H1 (cell line): ENCODE measurements around the gene RXRA. TPM values are rescaled to one million over a fixed set of nuclear protein-coding genes. Genes with fewer than 3 reads are reported as not detected.

ENCODE experiments used
- CTCF ChIA-PET: fragments of 300-600 bp; sonication (Branson Sonifier 250); formaldehyde crosslinking; loops from one replicate; lab custom pipeline; 2021; ENCODE audit not compliant: partially characterized antibody; lab: Charles Lee
- POLR2A ChIA-PET: fragments of 300-600 bp; sonication (Branson Sonifier 250); formaldehyde crosslinking; loops from one replicate; lab custom pipeline; 2021; ENCODE audit warnings: inconsistent platforms; ENCODE audit not compliant: partially characterized antibody; lab: Charles Lee
- DNase-seq, 2 experiments: peaks; one replicate each; pipeline versions ENCODE4 v3.0.0 to v3.0.0-alpha.2; 2010 to 2022; ENCODE audit warnings: low spot score in 2 of 2, low read depth in 1 of 2, mixed read lengths in 1 of 2
- FAIRE-seq: peaks from 2 replicates; lab custom pipeline; 2011; peaks lifted over from hg19 to GRCh38; lab: Jason Lieb, UNC
- H2AFZ ChIP-seq: 2 replicates; pipeline ENCODE4 v1.8.1; 2012; ENCODE audit warnings: low read length, inconsistent platforms
- H2AK5ac ChIP-seq: 2 replicates; pipeline ENCODE4 v1.6.1; 2013; ENCODE audit warnings: low read depth, low read length
- H2BK120ac ChIP-seq: replicated peaks from 2 replicates; pipeline ENCODE3; 2013; ENCODE audit warnings: low read depth, low read length, inconsistent platforms
- H2BK12ac ChIP-seq: 2 replicates; pipeline ENCODE4 v1.6.1; 2013; ENCODE audit warnings: low read depth, low read length
- H2BK15ac ChIP-seq: 2 replicates; pipeline ENCODE4 v1.6.1; 2013; ENCODE audit warnings: low read length
- H2BK20ac ChIP-seq: 2 replicates; pipeline ENCODE4 v1.6.1; 2013; ENCODE audit warnings: low read length
- H2BK5ac ChIP-seq: 2 replicates; pipeline ENCODE4 v1.6.1; 2013; ENCODE audit warnings: low read depth, low read length
- H3K14ac ChIP-seq: 2 replicates; pipeline ENCODE4 v1.6.1; 2013; ENCODE audit warnings: inconsistent platforms; ENCODE audit not compliant: insufficient read length
- H3K18ac ChIP-seq: 2 replicates; pipeline ENCODE4 v1.6.1; 2013; ENCODE audit warnings: low read length; ENCODE audit errors: extremely low read depth
- H3K23ac ChIP-seq: 2 replicates; pipeline ENCODE4 v1.6.1; 2013; ENCODE audit warnings: inconsistent platforms; ENCODE audit not compliant: insufficient read length
- H3K23me2 ChIP-seq: 2 replicates; pipeline ENCODE4 v1.6.1; 2013; ENCODE audit warnings: low read depth, low read length
- H3K27ac ChIP-seq: 2 replicates; pipeline ENCODE4 v1.6.1; 2011; ENCODE audit warnings: low read depth, low read length, inconsistent platforms
- H3K27me3 ChIP-seq, 4 experiments: replicated peaks in 1 of 4; 1 replicate in 1 of 4; 2 replicates in 3 of 4; pipeline versions ENCODE4 v1.6.1 to v1.8.1; 2011 to 2013; ENCODE audit warnings: low read length in 3 of 4, mild to moderate bottlenecking in 3 of 4, inconsistent platforms in 2 of 4, mixed read lengths in 2 of 4, moderate library complexity in 1 of 4; ENCODE audit not compliant: control insufficient read depth in 3 of 4, insufficient read depth in 3 of 4; ENCODE audit errors: extremely low read depth in 1 of 4
- H3K36me3 ChIP-seq, 4 experiments: 2 replicates each; pipeline versions ENCODE4 v1.6.1 to v1.8.1; 2011 to 2013; ENCODE audit warnings: mild to moderate bottlenecking in 4 of 4, low read length in 3 of 4, moderate library complexity in 2 of 4, control low read depth in 1 of 4, inconsistent platforms in 1 of 4; ENCODE audit not compliant: insufficient read depth in 4 of 4, control insufficient read depth in 2 of 4
- H3K4ac ChIP-seq: replicated peaks from 2 replicates; pipeline ENCODE3; 2013; ENCODE audit warnings: low read length, low read depth, mixed read lengths, inconsistent platforms; ENCODE audit not compliant: insufficient read length
- H3K4me1 ChIP-seq, 4 experiments: replicated peaks in 1 of 4; 1 replicate in 1 of 4; 2 replicates in 3 of 4; pipeline versions ENCODE4 v1.6.1 to v1.8.1; 2011 to 2013; ENCODE audit warnings: low read length in 3 of 4, inconsistent platforms in 2 of 4, mixed read lengths in 1 of 4; ENCODE audit not compliant: insufficient read depth in 4 of 4, control insufficient read depth in 3 of 4
- H3K4me2 ChIP-seq, 2 experiments: 2 replicates each; pipeline versions ENCODE4 v1.6.1 to v1.8.1; 2011 to 2013; ENCODE audit warnings: low read depth in 2 of 2, low read length in 2 of 2, control low read depth in 1 of 2, inconsistent platforms in 1 of 2, mild to moderate bottlenecking in 1 of 2; ENCODE audit not compliant: insufficient read depth in 1 of 2
- H3K4me3 ChIP-seq, 4 experiments: fragments of 200-600, 300-600 bp in 1 of 4; sonication (generic), shearing (Covaris generic), sonication (Bioruptor Twin) in 1 of 4; 2 replicates each; pipeline versions ENCODE4 v1.5.1 to v1.8.1; 2011 to 2016; ENCODE audit warnings: low read length in 4 of 4, low read depth in 3 of 4, control low read depth in 2 of 4, inconsistent platforms in 2 of 4, mild to moderate bottlenecking in 2 of 4, mixed read lengths in 1 of 4, moderate library complexity in 1 of 4; ENCODE audit not compliant: insufficient read depth in 2 of 4; ENCODE audit errors: extremely low read depth in 1 of 4
- H3K56ac ChIP-seq: replicated peaks from 2 replicates; pipeline ENCODE3; 2013; ENCODE audit warnings: low read depth, mild to moderate bottlenecking, mixed read lengths, low read length, inconsistent platforms; ENCODE audit not compliant: insufficient read length
- H3K79me1 ChIP-seq: 2 replicates; pipeline ENCODE4 v1.6.1; 2013; ENCODE audit warnings: low read depth, low read length, control low read depth
- H3K79me2 ChIP-seq, 2 experiments: 2 replicates each; pipeline versions ENCODE4 v1.6.1 to v1.8.1; 2012 to 2013; ENCODE audit warnings: low read length in 2 of 2, mild to moderate bottlenecking in 2 of 2, inconsistent platforms in 1 of 2; ENCODE audit not compliant: insufficient read depth in 2 of 2, control insufficient read depth in 1 of 2
- H3K9ac ChIP-seq, 4 experiments: replicated peaks in 1 of 4; 1 replicate in 1 of 4; 2 replicates in 3 of 4; pipeline versions ENCODE4 v1.6.1 to v1.8.1; 2011 to 2013; ENCODE audit warnings: low read depth in 3 of 4, low read length in 3 of 4, control low read depth in 2 of 4, mild to moderate bottlenecking in 2 of 4, moderate library complexity in 2 of 4, inconsistent platforms in 1 of 4; ENCODE audit errors: extremely low read depth in 1 of 4
- H3K9me3 ChIP-seq, 2 experiments: 2 replicates each; pipeline versions ENCODE4 v1.6.1 to v1.8.1; 2012 to 2013; ENCODE audit warnings: mild to moderate bottlenecking in 2 of 2, moderate library complexity in 2 of 2, control low read depth in 1 of 2, inconsistent platforms in 1 of 2, low read depth in 1 of 2, low read length in 1 of 2, mixed read lengths in 1 of 2; ENCODE audit not compliant: insufficient read depth in 2 of 2
- H4K20me1 ChIP-seq, 2 experiments: replicated peaks in 1 of 2; 2 replicates each; pipeline versions ENCODE3 to v1.8.1; 2011 to 2013; ENCODE audit warnings: inconsistent platforms in 2 of 2, low read length in 2 of 2, mild to moderate bottlenecking in 1 of 2; ENCODE audit not compliant: insufficient read depth in 2 of 2, control insufficient read depth in 1 of 2
- H4K5ac ChIP-seq: 2 replicates; pipeline ENCODE4 v1.6.1; 2013; ENCODE audit warnings: low read length, low read depth, mixed read lengths, inconsistent platforms; ENCODE audit not compliant: insufficient read length
- H4K8ac ChIP-seq: 2 replicates; pipeline ENCODE4 v1.8.0; 2013; ENCODE audit warnings: mild to moderate bottlenecking, moderate library complexity, low read length, inconsistent platforms; ENCODE audit not compliant: insufficient read depth; ENCODE audit errors: extremely low read depth
- H4K91ac ChIP-seq: replicated peaks from 2 replicates; pipeline ENCODE3; 2013; ENCODE audit warnings: low read length, mixed read lengths, inconsistent platforms; ENCODE audit not compliant: insufficient read length
- KDM5A ChIP-seq: fragments of 200-600 bp; IDR thresholded peaks from 2 replicates; pipeline ENCODE4 v1.7.1; 2012; ENCODE audit warnings: mild to moderate bottlenecking, low read length, inconsistent platforms, mixed read lengths
- WGBS, 2 experiments: shearing (Covaris generic) in 1 of 2; methylation state at CpG; one replicate each; pipeline versions ENCODE4 v1.1.6 to v1.1.7; 2013 to 2015; ENCODE audit warnings: low lambda C conversion rate in 2 of 2, mixed read lengths in 2 of 2, inconsistent platforms in 1 of 2, low coverage in 1 of 2, missing lambda C conversion rate in 1 of 2; ENCODE audit not compliant: insufficient replicate concordance in 2 of 2, insufficient coverage in 1 of 2, insufficient read length in 1 of 2; ENCODE audit errors: extremely low coverage in 1 of 2, missing lambda C conversion rate in 1 of 2; 5-methylcytosine and 5-hydroxymethylcytosine counted together
- polyA plus RNA-seq, 7 experiments: library from polyadenylated mRNA; depleted of rRNA in 3 of 7; stranded (reverse) in 5 of 7; unstranded in 2 of 7; fragments of >200 nt in 5 of 7; fragments of 200-250 nt in 2 of 7; gene quantifications; 1 replicate in 5 of 7; 2 replicates in 1 of 7; 4 replicates in 1 of 7; pipeline versions ENCODE4 v1.2.1 to v1.2.3, GENCODE V29; 2011 to 2013; ENCODE audit warnings: missing spikeins in 2 of 7, mixed read lengths in 2 of 7
- total RNA-seq: library from RNA; stranded (reverse); fragmentation: NEBNext Ultra II Directional; extraction: Animal tissue kit (Norgen Biotek cat#: 25700); gene quantifications from 2 replicates; pipeline ENCODE4 v1.2.1, GENCODE V29; 2021

Gene RXRA
- total and polyA plus RNA-seq, 2 of the 8 experiments (the other 6 are each of a cell fraction or from before 2014, with no cell fraction given), result 9.8 to 29.4 TPM

GRCh38 chr9:134425401-134425800 is 99.1 kb downstream of the RXRA start:
- no peak overlapping the region for H2BK20ac ChIP-seq
- H4K91ac ChIP-seq, result no peak overlapping the region
- no peak overlapping the region for H3K56ac ChIP-seq
- no peaks in the 10 kb centered on the region for H3K9me3 ChIP-seq
- no peak overlapping the region for H2AFZ ChIP-seq
- no peaks in the 10 kb centered on the region for H3K79me1 ChIP-seq
- no peak overlapping the region for H4K8ac ChIP-seq
- CTCF ChIA-PET, result interaction anchor here (1.5 to 1.9 kb wide), 2 partner anchors 13 to 18 kb away, joined by 4 to 6 read pairs; no protein-coding TSS in a partner anchor
- no peaks in the 10 kb centered on the region for H3K23me2 ChIP-seq
- H3K27me3 ChIP-seq, result no peaks in the 10 kb centered on the region
- peaks cover 2 to 3% of the 10 kb centered on the region in 2 experiments for H4K20me1 ChIP-seq
- FAIRE-seq, result no peak
- no peak for DNase-seq
- H2BK15ac ChIP-seq, result no peak overlapping the region
- H3K9ac ChIP-seq, result no peak overlapping the region
- no peak overlapping the region; the same call in 1 of the 2 replicates for H3K27ac ChIP-seq
- POLR2A ChIA-PET, result interaction anchor here (0.9 kb wide), 1 partner anchor 15 kb away, joined by 3 read pairs; no protein-coding TSS in a partner anchor
- no peak overlapping the region for H3K4me3 ChIP-seq
- H3K36me3 ChIP-seq, result peaks cover 0 to 2% (median 0%) of the 10 kb centered on the region in 4 experiments; a peak in 3 of 8 replicates
- H3K23ac ChIP-seq, result no peak overlapping the region
- H2BK12ac ChIP-seq, result no peak overlapping the region
- H3K18ac ChIP-seq, result no peak overlapping the region
- no peak overlapping the region for H3K4ac ChIP-seq
- H3K14ac ChIP-seq, result no peak overlapping the region
- no peak overlapping the region for H3K4me2 ChIP-seq
- no peak overlapping the region for H4K5ac ChIP-seq
- no peak overlapping the region for H2BK120ac ChIP-seq
- no peaks in the 10 kb centered on the region; a peak in 1 of 7 replicates for H3K4me1 ChIP-seq
- H3K79me2 ChIP-seq, result no peaks in the 10 kb centered on the region
- 0 out of 2 replicates have a peak overlapping the region, but pooled peaks have one; percentile 52 for H2BK5ac ChIP-seq
- no peak overlapping the region for H2AK5ac ChIP-seq
- WGBS, 2 experiments, result 82% methylated on average over 5 of the region's 9 CpGs; no CpG with 5 or more reads in 1 of the 2 experiments
- no peak for TF ChIP-seq KDM5A
